Breast epithelium (tissue), 4 donors: ENCODE data around the gene GALNT2. TPM values are rescaled to one million over a fixed set of nuclear protein-coding genes. Genes with fewer than 3 reads are reported as not detected.
A peak's percentile ranks its signal among the peaks of the same experiment; 100 is the strongest.

Experiments
- DNase-seq, 2 donors: peaks; one replicate each; pipeline ENCODE4 v3.0.0-alpha.2; 2019; ENCODE audit warnings: low spot score in 2 of 2
- H3K27ac ChIP-seq, 2 donors: fragments of 200-600 bp; sonication (generic) in 1 of 2; one replicate each; pipeline ENCODE4 v1.5.1; 2016 to 2019; ENCODE audit warnings: mild to moderate bottlenecking in 1 of 2
- H3K27me3 ChIP-seq, 2 donors: fragments of 200-600 bp; sonication (generic) in 1 of 2; one replicate each; pipeline versions ENCODE4 v1.5.1 to v1.6.0; 2017 to 2019; ENCODE audit warnings: control low read depth in 1 of 2, mild to moderate bottlenecking in 1 of 2
- H3K36me3 ChIP-seq: fragments of 200-600 bp; one replicate; pipeline ENCODE4 v1.5.1; 2019
- H3K4me1 ChIP-seq, 2 donors: fragments of 200-600 bp; sonication (generic); one replicate each; pipeline ENCODE4 v1.5.1; 2016 to 2019; ENCODE audit warnings: control low read depth in 1 of 2
- H3K4me3 ChIP-seq, 3 donors: fragments of 200-600 bp; sonication (generic); 1 replicate in 2 of 3; 2 replicates in 1 of 3; pipeline ENCODE4 v1.5.1; 2016 to 2019; ENCODE audit warnings: mild to moderate bottlenecking in 3 of 3, moderate library complexity in 2 of 3
- H3K9me3 ChIP-seq, 2 donors: fragments of 200-600 bp; sonication (generic) in 1 of 2; one replicate each; pipeline ENCODE4 v1.5.1; 2016 to 2019; ENCODE audit warnings: control low read depth in 1 of 2
- CTCF ChIP-seq, 3 donors: fragments of 450-650 bp; IDR thresholded peaks; one replicate each; pipeline ENCODE4 v1.5.1; 2016 to 2017; ENCODE audit warnings: antibody characterized with exemption in 3 of 3, mild to moderate bottlenecking in 3 of 3, moderate library complexity in 3 of 3
- POLR2A ChIP-seq: fragments of 450-650 bp; IDR thresholded peaks from one replicate; pipeline ENCODE4 v1.6.1; 2016; ENCODE audit warnings: antibody characterized with exemption, mild to moderate bottlenecking, moderate library complexity
- POLR2AphosphoS5 ChIP-seq, 3 donors: sonication (generic); formaldehyde crosslinking; IDR thresholded peaks; one replicate each; pipeline ENCODE4 v1.6.1; 2017; ENCODE audit warnings: antibody characterized with exemption in 3 of 3
- intact Hi-C: fragments of 100-400 bp; cut with DNase I; formaldehyde crosslinking; loops from one replicate; pipeline ENCODE4 v1.15.1; 2023; ENCODE audit warnings: low total_unique reads
- total RNA-seq, 3 donors: library from RNA; depleted of rRNA; stranded (reverse); fragments of >200 nt; gene quantifications; one replicate each; pipeline ENCODE4 v1.1.0, GENCODE V29; 2016

GALNT2 gene
- total RNA-seq, 3 donors from 2014 or later, result 27.4 to 53.0 (median 42.6) TPM

GRCh38 chr1:230120921-230121381 lies 53.9 kb downstream of the GALNT2 start:
- H3K27me3 ChIP-seq, result no peaks in the 10 kb centered on the region
- no peak overlapping the region for H3K4me3 ChIP-seq
- H3K36me3 ChIP-seq, result no peaks in the 10 kb centered on the region
- DNase-seq, result no peak
- intact Hi-C loops, result no loop called here
- no peak overlapping the region for H3K27ac ChIP-seq
- TF ChIP-seq POLR2A (no peak), CTCF (IDR thresholded peaks at IDR 0.05) (peak in 1 of 3 donors; percentile 43), POLR2AphosphoS5 (IDR thresholded peaks at IDR 0.05) (no peak)
- no peaks in the 10 kb centered on the region for H3K4me1 ChIP-seq
- H3K9me3 ChIP-seq, result no peaks in the 10 kb centered on the region

- H3K36me3 ChIP-seq, result no peaks in the 10 kb centered on the region
- TF ChIP-seq POLR2A (no peak), CTCF (IDR thresholded peaks at IDR 0.05) (no peak), POLR2AphosphoS5 (IDR thresholded peaks at IDR 0.05) (no peak)
- DNase-seq, result no peak
- no peaks in the 10 kb centered on the region for H3K4me1 ChIP-seq
- intact Hi-C loops, result no loop called here
- no peaks in the 10 kb centered on the region for H3K27me3 ChIP-seq
- no peaks in the 10 kb centered on the region for H3K9me3 ChIP-seq
- H3K4me3 ChIP-seq, result no peak overlapping the region
- no peak overlapping the region for H3K27ac ChIP-seq
Observed at GRCh38 chr1:230121950-230122349, 54.9 kb downstream of the GALNT2 start.

GRCh38 chr1:230122366-230123279 lies 55.6 kb downstream of the GALNT2 start:
- no peaks in the 10 kb centered on the region for H3K4me1 ChIP-seq
- no peak for DNase-seq
- H3K9me3 ChIP-seq, result no peaks in the 10 kb centered on the region
- intact Hi-C loops, result no loop called here
- H3K27me3 ChIP-seq, result no peaks in the 10 kb centered on the region
- no peaks in the 10 kb centered on the region for H3K36me3 ChIP-seq
- no peak overlapping the region for H3K4me3 ChIP-seq
- TF ChIP-seq CTCF (IDR thresholded peaks at IDR 0.05) (no peak), POLR2A (no peak), POLR2AphosphoS5 (IDR thresholded peaks at IDR 0.05) (no peak)
- no peak overlapping the region for H3K27ac ChIP-seq

- Histone ChIP-seq H3K27ac (no peak overlapping the region), H3K27me3 (no peaks in the 10 kb centered on the region), H3K9me3 (no peaks in the 10 kb centered on the region), H3K36me3 (no peaks in the 10 kb centered on the region), H3K4me3 (no peak overlapping the region), H3K4me1 (no peaks in the 10 kb centered on the region)
- TF ChIP-seq CTCF (IDR thresholded peaks at IDR 0.05) (no peak), POLR2A (no peak), POLR2AphosphoS5 (IDR thresholded peaks at IDR 0.05) (no peak)
- DNase-seq, result no peak
- intact Hi-C loops, result no loop called here
Observed at GRCh38 chr1:230123280-230124185, 56.5 kb downstream of the GALNT2 start.
